OCI-LY3 (cell line): ENCODE measurements around the gene SLC43A2.
A peak's percentile ranks its signal among the peaks of the same experiment; 100 is the strongest.

Experiments used
- H2AFZ ChIP-seq: fragments of 200-600, 300-600 bp; shearing (Covaris generic); 2 replicates; pipeline ENCODE4 v1.6.0; 2014; ENCODE audit warnings: antibody characterized with exemption, low read depth, low read length
- H3K27ac ChIP-seq: fragments of 200-600, 300-600 bp; sonication (generic); 2 replicates; pipeline ENCODE4 v1.5.1; 2014; ENCODE audit warnings: mild to moderate bottlenecking, low read length, moderate library complexity, mixed read lengths
- H3K27me3 ChIP-seq: fragments of 200-600, 300-600 bp; sonication (generic); 2 replicates; pipeline ENCODE4 v1.6.1; 2014; ENCODE audit warnings: low read depth, low read length, mixed read lengths
- H3K36me3 ChIP-seq: fragments of 200-600, 300-600 bp; sonication (generic); replicated peaks from 2 replicates; pipeline ENCODE3; 2014; ENCODE audit warnings: low read depth, low read length, mixed read lengths
- H3K4me1 ChIP-seq: fragments of 300-600, 200-600 bp; sonication (generic); 2 replicates; pipeline ENCODE4 v1.6.1; 2014; ENCODE audit warnings: low read length, mixed read lengths
- H3K4me2 ChIP-seq: fragments of 200-600, 300-600 bp; sonication (generic); 2 replicates; pipeline ENCODE4 v1.6.1; 2014; ENCODE audit warnings: low read length, mixed read lengths
- H3K4me3 ChIP-seq: fragments of 300-600, 200-600 bp; sonication (generic); 2 replicates; pipeline ENCODE4 v1.5.1; 2014; ENCODE audit warnings: antibody characterized with exemption, mild to moderate bottlenecking, low read length, moderate library complexity
- H3K79me2 ChIP-seq: fragments of 300-600, 200-600 bp; shearing (Covaris generic); 2 replicates; pipeline ENCODE4 v1.6.1; 2014; ENCODE audit warnings: mild to moderate bottlenecking, low read length, mixed read lengths
- H3K9ac ChIP-seq: fragments of 300-600, 200-600 bp; shearing (Covaris generic); 2 replicates; pipeline ENCODE4 v1.6.0; 2014; ENCODE audit warnings: mild to moderate bottlenecking, low read length, moderate library complexity
- H3K9me3 ChIP-seq: fragments of 200-600, 300-600 bp; shearing (Covaris generic); 2 replicates; pipeline ENCODE4 v1.6.1; 2014; ENCODE audit warnings: low read length, mixed read lengths; ENCODE audit not compliant: insufficient read depth
- H4K20me1 ChIP-seq: fragments of 200-600, 300-600 bp; sonication (generic); 2 replicates; pipeline ENCODE4 v1.6.1; 2016; ENCODE audit warnings: low read length, mixed read lengths; ENCODE audit not compliant: insufficient read depth
- CTCF ChIP-seq: fragments of 200-600, 300-600 bp; sonication (generic); IDR thresholded peaks from 2 replicates; pipeline ENCODE4 v1.5.1; 2014; ENCODE audit warnings: antibody characterized with exemption, low read length, low read depth
- EZH2phosphoT487 ChIP-seq: fragments of 200-600 bp; shearing (Covaris generic); IDR thresholded peaks from 2 replicates; pipeline ENCODE4 v1.6.1; 2018; ENCODE audit warnings: antibody characterized with exemption, mixed run types, low read depth

The SLC43A2 gene

GRCh38 chr17:1539811-1540210 is 88.8 kb downstream of the SLC43A2 start:
- H3K36me3 ChIP-seq: peaks cover 3% of the 10 kb centered on the region
- TF ChIP-seq EZH2phosphoT487 (no peak), CTCF (no peak)
- H3K27ac ChIP-seq: no peak overlapping the region
- H3K9ac ChIP-seq: no peak overlapping the region
- no peak overlapping the region for H2AFZ ChIP-seq
- H3K79me2 ChIP-seq: no peaks in the 10 kb centered on the region
- H3K9me3 ChIP-seq: no peaks in the 10 kb centered on the region
- H3K27me3 ChIP-seq: no peaks in the 10 kb centered on the region
- no peaks in the 10 kb centered on the region for H3K4me1 ChIP-seq
- no peaks in the 10 kb centered on the region for H4K20me1 ChIP-seq
- no peak overlapping the region for H3K4me2 ChIP-seq
- no peak overlapping the region for H3K4me3 ChIP-seq

DNA sequence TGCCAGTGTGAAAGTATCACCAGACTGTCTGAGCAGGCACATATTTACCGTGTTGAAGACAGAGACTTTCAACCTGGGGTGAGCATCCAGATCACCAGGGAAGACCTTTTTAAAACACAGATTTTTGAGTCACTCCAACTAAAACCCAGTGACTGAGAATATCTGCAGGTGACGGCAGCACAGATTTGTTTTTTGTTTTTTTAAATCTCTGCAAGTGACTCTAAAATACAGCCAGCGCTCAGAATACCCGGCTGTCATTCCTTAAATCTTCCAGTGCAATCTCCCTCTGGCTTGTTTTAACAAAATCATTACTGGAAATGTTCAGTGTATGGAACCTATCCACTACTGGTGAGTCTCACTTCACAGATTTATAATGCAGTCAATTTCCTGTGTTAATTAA is 92.9 kb downstream of the SLC43A2 start:
- H3K4me1 ChIP-seq: no peaks in the 10 kb centered on the region
- H3K36me3 ChIP-seq: peaks cover 4% of the 10 kb centered on the region
- TF ChIP-seq EZH2phosphoT487: no peak
- TF ChIP-seq CTCF: no peak
- no peak overlapping the region for H3K4me3 ChIP-seq
- no peaks in the 10 kb centered on the region for H4K20me1 ChIP-seq
- no peak overlapping the region for H2AFZ ChIP-seq
- H3K27me3 ChIP-seq: no peaks in the 10 kb centered on the region
- no peaks in the 10 kb centered on the region for H3K9me3 ChIP-seq
- no peak overlapping the region for H3K9ac ChIP-seq
- H3K79me2 ChIP-seq: no peaks in the 10 kb centered on the region
- no peak overlapping the region for H3K4me2 ChIP-seq
- no peak overlapping the region for H3K27ac ChIP-seq

- TF ChIP-seq CTCF (no peak), EZH2phosphoT487 (no peak)
- no peaks in the 10 kb centered on the region for H3K27me3 ChIP-seq
- no peak overlapping the region for H3K4me3 ChIP-seq
- H3K4me1 ChIP-seq: no peaks in the 10 kb centered on the region
- no peak overlapping the region for H2AFZ ChIP-seq
- no peaks in the 10 kb centered on the region for H3K9me3 ChIP-seq
- no peaks in the 10 kb centered on the region for H4K20me1 ChIP-seq
- no peak overlapping the region for H3K4me2 ChIP-seq
- H3K36me3 ChIP-seq: peaks cover 6% of the 10 kb centered on the region
- no peaks in the 10 kb centered on the region for H3K79me2 ChIP-seq
- H3K27ac ChIP-seq: no peak overlapping the region
- H3K9ac ChIP-seq: no peak overlapping the region
These were observed 94.8 kb downstream of the SLC43A2 start for GRCh38 chr17:1533661-1534325.

DNA sequence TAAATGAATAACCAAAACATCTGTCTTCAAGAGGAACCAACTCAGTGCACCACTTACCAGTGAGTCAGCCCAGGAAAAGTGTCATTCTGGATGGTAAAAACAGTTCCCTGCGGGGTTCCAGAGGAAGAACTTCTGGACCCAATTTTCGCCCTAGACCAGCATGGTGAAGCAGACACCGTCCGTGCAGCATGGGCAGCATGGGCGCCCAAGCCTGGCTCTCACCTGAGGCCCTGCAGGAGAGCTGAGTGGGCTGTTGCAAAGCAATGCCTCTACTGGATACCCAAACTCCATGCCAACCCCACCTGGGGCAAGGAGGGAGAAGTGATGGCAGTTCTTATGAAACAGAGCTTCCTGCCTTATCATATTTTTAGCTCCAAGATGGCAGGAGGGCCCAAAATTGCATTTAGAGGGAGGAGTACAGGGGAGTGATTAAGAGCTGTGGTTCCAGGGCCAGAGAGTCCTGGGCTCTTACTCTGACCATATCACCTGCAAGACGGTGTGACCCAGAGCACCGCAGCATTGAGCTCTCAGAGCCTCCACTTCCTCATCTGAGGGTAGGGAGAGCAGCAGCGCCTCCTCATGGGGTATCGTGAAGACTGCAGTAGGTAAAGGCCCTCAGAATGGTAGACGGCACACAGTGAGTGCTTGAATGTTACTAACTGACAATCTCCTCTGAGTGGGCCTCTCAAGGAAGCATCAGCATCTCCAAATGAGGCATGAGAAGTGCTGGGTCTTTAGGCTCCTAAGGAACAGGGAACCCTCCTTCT is 95.6 kb downstream of the SLC43A2 start:
- H3K27ac ChIP-seq: no peak overlapping the region
- H3K27me3 ChIP-seq: no peaks in the 10 kb centered on the region
- peaks cover 6% of the 10 kb centered on the region for H3K36me3 ChIP-seq
- no peaks in the 10 kb centered on the region for H3K79me2 ChIP-seq
- no peaks in the 10 kb centered on the region for H4K20me1 ChIP-seq
- H2AFZ ChIP-seq: no peak overlapping the region
- H3K4me1 ChIP-seq: no peaks in the 10 kb centered on the region
- no peak overlapping the region for H3K4me3 ChIP-seq
- no peaks in the 10 kb centered on the region for H3K9me3 ChIP-seq
- no peak overlapping the region for H3K4me2 ChIP-seq
- TF ChIP-seq CTCF: peak; percentile 22
- no peak for TF ChIP-seq EZH2phosphoT487
- H3K9ac ChIP-seq: no peak overlapping the region
